OCI-LY7 (cell line): ENCODE results near the gene HS6ST3. TPM values are rescaled to one million over a fixed set of nuclear protein-coding genes. Genes with fewer than 3 reads are reported as not detected.

Experiments
- BruUV-seq: library from RNA; stranded (reverse); fragments of 400-500 nt; replicated peaks from 2 replicates; lab custom pipeline; 2021; lab: Mats Ljungman, UMichigan
- CTCF ChIA-PET: fragments of 300-600 bp; sonication (Branson Sonifier 250); formaldehyde crosslinking; loops from one replicate; lab custom pipeline; 2022; ENCODE audit warnings: antibody characterized with exemption; ENCODE audit not compliant: unreplicated experiment; lab: Charles Lee
- POLR2A ChIA-PET: fragments of 300-600 bp; sonication (Branson Sonifier 250); formaldehyde crosslinking; loops from one replicate; lab custom pipeline; 2022; ENCODE audit warnings: antibody characterized with exemption; lab: Charles Lee
- DNase-seq: peaks from one replicate; pipeline ENCODE4 v3.0.0-alpha.2; 2015; ENCODE audit warnings: low spot score
- H2AFZ ChIP-seq: fragments of 200-600 bp; sonication (generic), shearing (Covaris generic); 2 replicates; pipeline ENCODE4 v1.6.1; 2014; ENCODE audit warnings: mild to moderate bottlenecking, antibody characterized with exemption, low read length, moderate library complexity
- H3K27ac ChIP-seq: fragments of 200-600 bp; sonication (generic); 2 replicates; pipeline ENCODE4 v1.5.1; 2014; ENCODE audit warnings: mixed run types, low read depth, mild to moderate bottlenecking, moderate library complexity, low read length, inconsistent platforms; ENCODE audit not compliant: poor library complexity, severe bottlenecking
- H3K36me3 ChIP-seq: fragments of 200-600 bp; sonication (generic); 2 replicates; pipeline ENCODE4 v1.6.1; 2014; ENCODE audit warnings: mild to moderate bottlenecking, antibody characterized with exemption, low read length, moderate library complexity, mixed read lengths; ENCODE audit not compliant: insufficient read depth
- H3K4me1 ChIP-seq: fragments of 200-600 bp; sonication (generic); 2 replicates; pipeline ENCODE4 v1.5.1; 2014; ENCODE audit warnings: mild to moderate bottlenecking, low read length; ENCODE audit not compliant: insufficient read depth, poor library complexity, severe bottlenecking
- H3K4me2 ChIP-seq: fragments of 200-600 bp; sonication (generic); 2 replicates; pipeline ENCODE4 v1.6.1; 2014; ENCODE audit warnings: mild to moderate bottlenecking, low read length
- H3K4me3 ChIP-seq: fragments of 200-600 bp; sonication (generic); 2 replicates; pipeline ENCODE4 v1.5.1; 2014; ENCODE audit warnings: mild to moderate bottlenecking, low read depth, low read length; ENCODE audit not compliant: poor library complexity, severe bottlenecking
- H3K79me2 ChIP-seq: fragments of 200-600 bp; sonication (generic); 2 replicates; pipeline ENCODE4 v1.6.1; 2016; ENCODE audit warnings: low read depth, mild to moderate bottlenecking, low read length, moderate library complexity, mixed read lengths; ENCODE audit not compliant: insufficient read depth
- H3K9me2 ChIP-seq: fragments of 200-600 bp; sonication (generic); 2 replicates; pipeline ENCODE4 v1.6.1; 2016; ENCODE audit warnings: mild to moderate bottlenecking, low read length, mixed read lengths; ENCODE audit not compliant: insufficient read depth
- H3K9me3 ChIP-seq: fragments of 200-600 bp; sonication (generic); 2 replicates; pipeline ENCODE4 v1.6.1; 2014; ENCODE audit warnings: mild to moderate bottlenecking, mixed run types, low read length, mixed read lengths
- H4K20me1 ChIP-seq: fragments of 200-600 bp; sonication (generic); 2 replicates; pipeline ENCODE4 v1.6.1; 2014; ENCODE audit warnings: mild to moderate bottlenecking, antibody characterized with exemption, low read length, moderate library complexity, mixed read lengths; ENCODE audit not compliant: insufficient read depth
- EZH2phosphoT487 ChIP-seq: fragments of 200-600 bp; sonication (generic); IDR thresholded peaks from 2 replicates; pipeline ENCODE4 v1.6.1; 2018; ENCODE audit warnings: low read depth, borderline replicate concordance, mild to moderate bottlenecking, mixed run types, antibody characterized with exemption, low read length, moderate library complexity, mixed read lengths
- intact Hi-C: fragments of 100-400 bp; cut with micrococcal nuclease; formaldehyde crosslinking; loops from one replicate; pipeline ENCODE4 v1.10.0; 2022; ENCODE audit not compliant: unreplicated experiment
- total RNA-seq, 2 experiments: library from RNA; depleted of rRNA in 1 of 2; stranded (reverse); fragments of >200 nt in 1 of 2; shearing (Covaris generic) in 1 of 2; gene quantifications; 2 replicates each; pipeline ENCODE4 v1.2.3, GENCODE V29; 2014 to 2022
- TF ChIP-seq, protein P1 (sequence below): fragments of 200-600 bp; sonication (generic); conservative IDR thresholded peaks from 2 replicates; pipeline ENCODE4 v1.5.1; 2014; ENCODE audit warnings: mild to moderate bottlenecking, antibody characterized with exemption, low read length, moderate library complexity, mixed read lengths

HS6ST3 gene
- total RNA-seq, 2 experiments from 2014 or later = not detected

DNA sequence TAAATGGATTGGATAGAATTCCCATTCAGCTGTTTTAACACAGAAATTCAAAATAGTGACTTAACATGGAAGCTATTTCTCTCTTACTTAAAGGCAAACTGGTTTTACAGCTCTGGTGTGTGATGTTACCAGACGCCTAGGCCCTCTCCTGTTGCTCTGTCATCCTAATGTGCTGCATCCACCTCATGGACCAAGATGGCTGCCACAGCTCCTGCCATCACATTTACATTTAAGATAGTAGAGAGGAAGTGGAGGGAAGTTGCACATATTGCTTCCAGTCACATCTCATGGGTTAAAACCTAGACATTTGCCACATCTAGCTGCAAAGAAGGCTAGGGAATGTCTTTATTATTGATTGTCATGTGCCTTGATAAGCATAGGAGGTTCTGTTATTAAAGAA lies 746.8 kb downstream of the HS6ST3 start:
- Histone ChIP-seq H3K9me3 (no peaks in the 10 kb centered on the region), H3K27ac (no peak overlapping the region), H3K79me2 (no peaks in the 10 kb centered on the region), H2AFZ (no peak overlapping the region), H3K9me2 (no peaks in the 10 kb centered on the region), H3K36me3 (no peaks in the 10 kb centered on the region), H3K4me1 (no peaks in the 10 kb centered on the region), H4K20me1 (no peaks in the 10 kb centered on the region), H3K4me2 (no peak overlapping the region), H3K4me3 (no peak overlapping the region)
- ChIA-PET POLR2A (interaction anchor here (0.6 kb wide), 1 partner anchor 1555 kb away, joined by 3 read pairs; no protein-coding TSS in a partner anchor), CTCF (no interaction called here)
- no peak for DNase-seq
- intact Hi-C loops = no loop called here
- BruUV-seq = no TSS peak
- TF ChIP-seq EZH2phosphoT487 = no peak
- TF ChIP-seq, protein P1, sequence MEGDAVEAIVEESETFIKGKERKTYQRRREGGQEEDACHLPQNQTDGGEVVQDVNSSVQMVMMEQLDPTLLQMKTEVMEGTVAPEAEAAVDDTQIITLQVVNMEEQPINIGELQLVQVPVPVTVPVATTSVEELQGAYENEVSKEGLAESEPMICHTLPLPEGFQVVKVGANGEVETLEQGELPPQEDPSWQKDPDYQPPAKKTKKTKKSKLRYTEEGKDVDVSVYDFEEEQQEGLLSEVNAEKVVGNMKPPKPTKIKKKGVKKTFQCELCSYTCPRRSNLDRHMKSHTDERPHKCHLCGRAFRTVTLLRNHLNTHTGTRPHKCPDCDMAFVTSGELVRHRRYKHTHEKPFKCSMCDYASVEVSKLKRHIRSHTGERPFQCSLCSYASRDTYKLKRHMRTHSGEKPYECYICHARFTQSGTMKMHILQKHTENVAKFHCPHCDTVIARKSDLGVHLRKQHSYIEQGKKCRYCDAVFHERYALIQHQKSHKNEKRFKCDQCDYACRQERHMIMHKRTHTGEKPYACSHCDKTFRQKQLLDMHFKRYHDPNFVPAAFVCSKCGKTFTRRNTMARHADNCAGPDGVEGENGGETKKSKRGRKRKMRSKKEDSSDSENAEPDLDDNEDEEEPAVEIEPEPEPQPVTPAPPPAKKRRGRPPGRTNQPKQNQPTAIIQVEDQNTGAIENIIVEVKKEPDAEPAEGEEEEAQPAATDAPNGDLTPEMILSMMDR = no peak

DNA sequence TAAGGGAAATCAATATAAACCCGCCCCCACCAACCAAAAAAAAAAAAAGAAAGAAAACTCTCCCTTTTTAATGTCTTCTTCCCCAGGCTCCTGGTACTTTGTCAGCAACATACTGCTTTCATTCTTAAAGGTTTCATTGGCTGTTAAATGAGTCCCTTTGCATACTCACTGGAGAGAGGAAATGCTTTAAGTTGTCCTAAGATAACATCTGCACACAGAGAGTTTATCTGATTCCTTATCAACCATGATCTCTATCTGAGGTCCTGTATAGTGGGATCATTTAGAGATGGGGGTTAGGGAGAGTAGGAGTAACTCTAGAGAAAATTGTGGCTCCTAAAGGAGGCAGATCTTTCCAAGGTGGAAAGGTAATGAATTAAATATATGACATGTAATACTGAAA lies 747.9 kb downstream of the HS6ST3 start:
- Histone ChIP-seq H3K9me3 (no peaks in the 10 kb centered on the region), H3K4me1 (no peaks in the 10 kb centered on the region), H3K4me2 (no peak overlapping the region), H3K9me2 (no peaks in the 10 kb centered on the region), H3K36me3 (no peaks in the 10 kb centered on the region), H2AFZ (no peak overlapping the region), H3K4me3 (no peak overlapping the region), H3K27ac (no peak overlapping the region), H4K20me1 (no peaks in the 10 kb centered on the region), H3K79me2 (no peaks in the 10 kb centered on the region)
- no TSS peak for BruUV-seq
- no peak for DNase-seq
- ChIA-PET POLR2A (no interaction called here), CTCF (no interaction called here)
- intact Hi-C loops = no loop called here
- no peak for TF ChIP-seq EZH2phosphoT487
- TF ChIP-seq, protein P1 = no peak

DNA sequence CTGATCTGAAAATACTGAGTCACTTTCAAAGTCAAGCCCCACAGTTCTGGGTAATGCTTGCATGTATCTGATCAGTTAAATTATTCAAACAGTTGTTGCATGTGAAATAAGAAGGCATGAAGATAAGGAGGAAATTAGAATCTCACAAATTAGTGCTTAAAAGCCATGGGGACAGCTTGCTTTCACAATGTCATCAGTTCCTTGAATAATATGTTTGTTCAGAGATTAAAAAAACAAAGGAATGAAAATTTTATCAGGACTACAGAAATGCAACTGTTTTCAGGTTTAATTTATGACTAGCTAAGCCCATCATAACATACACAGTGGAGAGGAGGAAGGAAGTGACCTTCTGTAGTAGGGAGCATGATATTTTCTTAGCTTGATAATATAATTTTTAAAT lies 754.3 kb downstream of the HS6ST3 start:
- H3K9me2 ChIP-seq = no peaks in the 10 kb centered on the region
- intact Hi-C loops = no loop called here
- no peak for TF ChIP-seq EZH2phosphoT487
- TF ChIP-seq, protein P1 = no peak
- no peak overlapping the region for H3K27ac ChIP-seq
- no peak for DNase-seq
- H3K36me3 ChIP-seq = no peaks in the 10 kb centered on the region
- CTCF ChIA-PET = no interaction called here
- BruUV-seq = no TSS peak
- POLR2A ChIA-PET = interaction anchor here (1.0 kb wide), 1 partner anchor 22 kb away, joined by 3 read pairs; no protein-coding TSS in a partner anchor
- no peaks in the 10 kb centered on the region for H3K9me3 ChIP-seq
- H3K79me2 ChIP-seq = no peaks in the 10 kb centered on the region
- no peak overlapping the region for H2AFZ ChIP-seq
- no peak overlapping the region for H3K4me3 ChIP-seq
- H3K4me2 ChIP-seq = no peak overlapping the region
- no peaks in the 10 kb centered on the region for H4K20me1 ChIP-seq
- no peaks in the 10 kb centered on the region for H3K4me1 ChIP-seq
